ENCODE measurements around the gene PMS1. TPM values are rescaled to one million over a fixed set of nuclear protein-coding genes. Genes with fewer than 3 reads are reported as not detected.
"Not testable (repeated sequence)": the region's sequence is repeated elsewhere in the genome, so short reads cannot be mapped to it uniquely, and the experiment has no call there.

The PMS1 gene
- polyA plus RNA-seq (2011; rRNA removed) (11.0 and 16.3 TPM in 2 replicates), polyA minus RNA-seq (2011; rRNA and poly(A)+ RNA removed) (15.3 and 33.6 TPM in 2 replicates)

DNA sequence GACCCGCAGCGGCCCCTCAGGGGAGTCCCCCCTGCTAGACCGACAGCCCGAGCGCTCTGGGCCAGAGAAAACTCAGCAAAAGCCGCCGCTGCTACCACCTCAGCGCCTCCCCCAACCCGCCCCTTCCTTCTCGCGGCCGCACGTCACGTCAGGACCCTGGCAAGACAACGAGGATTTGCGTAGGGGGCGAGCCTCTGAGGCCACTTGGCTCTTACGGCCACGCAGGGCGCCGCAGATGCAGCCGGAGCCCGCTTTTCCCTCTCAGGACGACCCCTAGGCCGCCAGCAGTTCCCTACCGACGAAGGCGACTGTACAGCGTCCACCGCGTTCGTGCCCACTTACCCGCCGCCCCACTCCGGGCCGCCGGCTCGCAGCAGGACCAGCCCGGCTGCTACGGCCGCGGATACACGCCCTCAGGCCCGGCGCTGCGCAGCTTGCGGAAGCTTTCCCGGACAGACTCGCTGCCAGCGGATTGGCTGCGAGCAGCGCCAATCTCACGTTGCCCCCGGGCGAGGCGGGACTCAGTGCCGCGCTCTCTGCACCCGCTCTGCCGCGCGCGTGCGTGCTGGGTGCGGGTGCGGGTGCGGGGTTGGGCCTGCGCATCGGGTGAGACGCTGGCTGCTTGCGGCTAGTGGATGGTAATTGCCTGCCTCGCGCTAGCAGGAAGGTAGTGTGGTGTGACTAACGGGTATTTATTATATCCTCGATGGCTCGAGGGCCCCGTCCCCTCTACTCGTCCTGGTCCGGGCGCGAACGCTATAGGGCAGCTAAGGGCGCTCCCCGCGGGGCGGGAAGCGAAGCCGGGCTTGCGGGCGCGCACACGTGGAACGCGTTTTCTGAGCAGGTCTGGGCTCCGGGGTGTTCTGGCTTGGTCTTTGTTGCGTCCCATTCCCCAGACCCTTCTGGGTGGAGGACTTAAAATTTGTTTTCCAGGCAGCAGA, at the start of gene PMS1, which contains the start of gene ORMDL1:
Gene PMS1 (plus strand): TSS at position 524 of the 941 bp plus-strand sequence. CDS start 7,360 bp downstream, outside the sequence.
Gene ORMDL1 (minus strand): TSS at position 413 of the 941 bp plus-strand sequence. CDS start 1,744 bp downstream, outside the sequence.
- H3K9me3 ChIP-seq (ENCODE audit: control insufficient read depth, insufficient read depth, low read length): no peaks in the 10 kb centered on the region
- ChIA-PET CTCF (interaction anchor here (0.9 to 1.6 kb wide), 2 partner anchors 14 to 22 kb away, joined by 3 to 4 read pairs; partner anchors contain the start of gene OSGEPL1), POLR2A (interaction anchor here (0.6 to 1.5 kb wide), 2 partner anchors 22 to 99 kb away, joined by 4 to 7 read pairs; partner anchors contain the start of gene OSGEPL1)
- TF ChIP-seq, protein P1, sequence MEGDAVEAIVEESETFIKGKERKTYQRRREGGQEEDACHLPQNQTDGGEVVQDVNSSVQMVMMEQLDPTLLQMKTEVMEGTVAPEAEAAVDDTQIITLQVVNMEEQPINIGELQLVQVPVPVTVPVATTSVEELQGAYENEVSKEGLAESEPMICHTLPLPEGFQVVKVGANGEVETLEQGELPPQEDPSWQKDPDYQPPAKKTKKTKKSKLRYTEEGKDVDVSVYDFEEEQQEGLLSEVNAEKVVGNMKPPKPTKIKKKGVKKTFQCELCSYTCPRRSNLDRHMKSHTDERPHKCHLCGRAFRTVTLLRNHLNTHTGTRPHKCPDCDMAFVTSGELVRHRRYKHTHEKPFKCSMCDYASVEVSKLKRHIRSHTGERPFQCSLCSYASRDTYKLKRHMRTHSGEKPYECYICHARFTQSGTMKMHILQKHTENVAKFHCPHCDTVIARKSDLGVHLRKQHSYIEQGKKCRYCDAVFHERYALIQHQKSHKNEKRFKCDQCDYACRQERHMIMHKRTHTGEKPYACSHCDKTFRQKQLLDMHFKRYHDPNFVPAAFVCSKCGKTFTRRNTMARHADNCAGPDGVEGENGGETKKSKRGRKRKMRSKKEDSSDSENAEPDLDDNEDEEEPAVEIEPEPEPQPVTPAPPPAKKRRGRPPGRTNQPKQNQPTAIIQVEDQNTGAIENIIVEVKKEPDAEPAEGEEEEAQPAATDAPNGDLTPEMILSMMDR (IDR thresholded peaks at IDR 0.05; ENCODE audit: low read depth, low read length): no peak
- DNase-seq (ENCODE audit: low read depth, low spot score): peak; percentile 89
- peak within 1 kb of the TSS; percentile 95 for H3K27ac ChIP-seq (ENCODE audit: low read depth, low read length)
- H3K27me3 ChIP-seq (ENCODE audit: control insufficient read depth, insufficient read depth, low read length): no peaks in the 10 kb centered on the region
- peak within 1 kb of the TSS; percentile 65 for H3K4me3 ChIP-seq (ENCODE audit: low read depth, low read length)

DNA sequence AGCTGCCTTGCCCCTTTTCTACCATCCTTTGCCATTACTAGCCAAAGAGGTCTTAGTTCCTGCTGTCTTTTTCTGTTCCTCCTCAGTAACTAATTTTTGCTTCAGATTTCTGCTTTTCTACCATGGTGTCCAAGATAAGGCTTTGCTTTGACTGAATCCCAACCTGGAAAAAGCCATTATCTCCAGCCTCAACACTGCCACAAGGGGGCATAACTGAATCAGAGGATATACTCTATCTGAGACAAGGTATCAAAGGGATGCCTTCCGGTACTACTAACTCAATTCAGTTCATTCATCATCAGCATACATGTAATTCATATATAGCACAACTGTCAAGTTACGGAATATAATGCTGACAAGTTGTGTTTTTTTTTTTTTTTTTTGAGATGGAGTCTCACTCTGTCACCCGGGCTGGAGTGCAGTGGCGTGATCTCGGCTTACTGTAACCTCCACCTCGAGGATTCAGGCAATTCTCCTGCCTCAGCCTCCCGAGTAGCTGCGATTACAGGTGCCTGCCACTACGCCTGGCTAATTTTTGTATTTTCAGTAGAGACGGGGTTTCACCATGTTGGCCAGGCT, 33.1 kb upstream of the PMS1 start:
- H3K9me3 ChIP-seq (ENCODE audit: control insufficient read depth, insufficient read depth, low read length): no peaks in the 10 kb centered on the region
- DNase-seq (ENCODE audit: low read depth, low spot score): no peak
- no peak overlapping the region for H3K4me3 ChIP-seq (ENCODE audit: low read depth, low read length)
- H3K27me3 ChIP-seq (ENCODE audit: control insufficient read depth, insufficient read depth, low read length): no peaks in the 10 kb centered on the region
- POLR2A ChIA-PET: no interaction called here
- CTCF ChIA-PET: interaction anchor here (0.6 to 5.8 kb wide), 23 partner anchors 11 to 1163 kb away, joined by 3 to 56 read pairs (median 5); partner anchors contain the start of genes ANKAR, ASNSD1, MSTN and OSGEPL1
- H3K27ac ChIP-seq (ENCODE audit: low read depth, low read length): no peak overlapping the region
- TF ChIP-seq, protein P1 (IDR thresholded peaks at IDR 0.05; ENCODE audit: low read depth, low read length): peak; percentile 82

GRCh38 chr2:189756311-189756952, 27.8 kb upstream of the PMS1 start:
- Histone ChIP-seq H3K27ac (ENCODE audit: low read depth, low read length) (no peak overlapping the region), H3K27me3 (ENCODE audit: control insufficient read depth, insufficient read depth, low read length) (no peaks in the 10 kb centered on the region), H3K4me3 (ENCODE audit: low read depth, low read length) (no peak overlapping the region), H3K9me3 (ENCODE audit: control insufficient read depth, insufficient read depth, low read length) (no peaks in the 10 kb centered on the region)
- ChIA-PET CTCF (no interaction called here), POLR2A (no interaction called here)
- DNase-seq (ENCODE audit: low read depth, low spot score): no peak
- TF ChIP-seq, protein P1 (IDR thresholded peaks at IDR 0.05; ENCODE audit: low read depth, low read length): no peak

DNA sequence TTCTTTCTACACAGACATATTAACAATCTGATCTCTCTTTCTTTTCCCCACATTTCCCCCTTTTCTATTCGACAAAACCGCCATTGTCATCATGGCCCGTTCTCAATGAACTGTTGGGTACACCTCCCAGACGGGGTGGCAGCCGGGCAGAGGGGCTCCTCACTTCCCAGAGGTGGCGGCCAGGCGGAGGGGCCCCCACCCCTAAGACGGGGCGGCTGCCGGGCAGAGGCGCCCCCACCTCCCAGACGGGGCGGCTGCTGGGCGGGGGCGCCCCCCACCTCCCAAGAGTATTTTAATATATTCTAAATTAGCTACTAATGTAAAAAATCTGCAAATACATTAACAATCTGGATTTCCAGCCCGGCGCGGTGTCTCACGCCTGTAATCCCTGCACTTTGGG, 24.1 kb upstream of the PMS1 start:
- DNase-seq (ENCODE audit: low read depth, low spot score); H3K27me3 ChIP-seq (ENCODE audit: control insufficient read depth, insufficient read depth, low read length); POLR2A ChIA-PET; CTCF ChIA-PET; H3K9me3 ChIP-seq (ENCODE audit: control insufficient read depth, insufficient read depth, low read length); H3K27ac ChIP-seq (ENCODE audit: low read depth, low read length); H3K4me3 ChIP-seq (ENCODE audit: low read depth, low read length): not testable (repeated sequence)

- Histone ChIP-seq H3K4me3 (ENCODE audit: low read depth, low read length) (peak overlapping the region; percentile 75), H3K27me3 (ENCODE audit: control insufficient read depth, insufficient read depth, low read length) (no peaks in the 10 kb centered on the region), H3K27ac (ENCODE audit: low read depth, low read length) (peak overlapping the region; percentile 34), H3K9me3 (ENCODE audit: control insufficient read depth, insufficient read depth, low read length) (no peaks in the 10 kb centered on the region)
- TF ChIP-seq, protein P1 (IDR thresholded peaks at IDR 0.05; ENCODE audit: low read depth, low read length): no peak
- ChIA-PET CTCF (interaction anchor here (0.6 to 3.9 kb wide), 36 partner anchors 10 to 418 kb away, joined by 3 to 56 read pairs (median 4); partner anchors contain the start of genes ANKAR, ASNSD1, ORMDL1 and PMS1), POLR2A (interaction anchor here (1.2 to 1.5 kb wide), 2 partner anchors 22 to 88 kb away, joined by 4 to 7 read pairs; partner anchors contain the start of genes ANKAR, ORMDL1 and PMS1)
- DNase-seq (ENCODE audit: low read depth, low spot score): no peak
These were observed 22.1 kb upstream of the PMS1 start for GRCh38 chr2:189762229-189762550.

All from AG04450 (cell line).